ENCODE results near the gene PDXK.

Gene PDXK

GRCh38 chr21:43785134-43785533 lies 66.2 kb downstream of the PDXK start:
- no peak for DNase-seq

GRCh38 chr21:43786300-43786806 lies 67.4 kb downstream of the PDXK start:
- no peak for DNase-seq

GRCh38 chr21:43786807-43787440 lies 68.0 kb downstream of the PDXK start:
- DNase-seq: no peak

GRCh38 chr21:43789276-43790009 lies 70.5 kb downstream of the PDXK start, which contains the start of gene RRP1:
Gene RRP1, plus strand, starts transcription at chr21:43789577. Its CDS starts 53 bp downstream, at chr21:43789630.
- peak; percentile 78 to 91 for DNase-seq

GRCh38 chr21:43790010-43790524 lies 71.1 kb downstream of the PDXK start:
- DNase-seq: no peak

- DNase-seq: no peak
These were observed 73.5 kb downstream of the PDXK start for GRCh38 chr21:43792406-43792805.

GRCh38 chr21:43793243-43793642 lies 74.3 kb downstream of the PDXK start:
- no peak for DNase-seq

GRCh38 chr21:43794311-43794710 lies 75.4 kb downstream of the PDXK start:
- DNase-seq: no peak

- no peak for DNase-seq
These were observed 75.9 kb downstream of the PDXK start for GRCh38 chr21:43794857-43795256.

GRCh38 chr21:43797415-43797814 lies 78.5 kb downstream of the PDXK start:
- no peak for DNase-seq

GRCh38 chr21:43797925-43798715 lies 79.2 kb downstream of the PDXK start:
- DNase-seq: no peak

- DNase-seq: no peak
These were observed 80.4 kb downstream of the PDXK start for GRCh38 chr21:43799301-43799840.

- no peak for DNase-seq
These were observed 81.2 kb downstream of the PDXK start for GRCh38 chr21:43800124-43800523.

- DNase-seq: no peak
These were observed 81.6 kb downstream of the PDXK start for GRCh38 chr21:43800566-43800965.

- DNase-seq: no peak
These were observed 82.3 kb downstream of the PDXK start for GRCh38 chr21:43801006-43801783.

- no peak for DNase-seq
These were observed 83.9 kb downstream of the PDXK start for GRCh38 chr21:43802713-43803313.

- no peak for DNase-seq
These were observed 84.8 kb downstream of the PDXK start for GRCh38 chr21:43803558-43804300.

GRCh38 chr21:43805275-43805800 lies 86.4 kb downstream of the PDXK start:
- no peak for DNase-seq

- no peak for DNase-seq
These were observed 87.2 kb downstream of the PDXK start for GRCh38 chr21:43806017-43806710.

- DNase-seq: no peak
These were observed 89.4 kb downstream of the PDXK start for GRCh38 chr21:43808367-43808766.
